Activated CD4-positive, alpha-beta memory T cell treated with anti-CD3 and anti-CD28 coated beads for 36 hours (primary cell): ENCODE measurements around the gene SLC16A5. TPM values are rescaled to one million over a fixed set of nuclear protein-coding genes. Genes with fewer than 3 reads are reported as not detected.
"Not testable (repeated sequence)": the region's sequence is repeated elsewhere in the genome, so short reads cannot be mapped to it uniquely, and the experiment has no call there.

Source experiments
- CTCF ChIA-PET: fragments of 350-600 bp; sonication (Branson Sonifier 250); formaldehyde crosslinking; loops from one replicate; lab custom pipeline; 2021; ENCODE audit warnings: antibody characterized with exemption, inconsistent platforms; lab: Charles Lee
- POLR2A ChIA-PET: fragments of 350-600 bp; sonication (Branson Sonifier 250); formaldehyde crosslinking; loops from one replicate; lab custom pipeline; 2021; ENCODE audit warnings: antibody characterized with exemption; lab: Charles Lee
- DNase-seq: peaks from one replicate; pipeline ENCODE4 v3.0.0-alpha.2; 2020
- H3K27ac Mint-ChIP-seq: one replicate; pipeline ENCODE4 v1.8.0; 2021; ENCODE audit warnings: mixed read lengths
- H3K27me3 Mint-ChIP-seq: one replicate; pipeline ENCODE4 v1.8.0; 2021; ENCODE audit warnings: mixed read lengths
- H3K36me3 Mint-ChIP-seq: one replicate; pipeline ENCODE4 v1.8.0; 2021; ENCODE audit warnings: mixed read lengths
- H3K4me1 Mint-ChIP-seq: one replicate; pipeline ENCODE4 v1.8.0; 2021; ENCODE audit warnings: low read depth, mixed read lengths
- H3K4me3 Mint-ChIP-seq: one replicate; pipeline ENCODE4 v1.8.0; 2021; ENCODE audit warnings: mild to moderate bottlenecking, mixed read lengths
- H3K9me3 Mint-ChIP-seq: one replicate; pipeline ENCODE4 v1.8.0; 2021; ENCODE audit warnings: mixed read lengths
- intact Hi-C: fragments of 100-400 bp; cut with micrococcal nuclease; formaldehyde crosslinking; loops from one replicate; pipeline ENCODE4 v1.15.1; 2023
- total RNA-seq, 2 experiments: library from RNA; stranded (reverse); gene quantifications; one replicate each; pipeline ENCODE4 v1.2.3, GENCODE V29; 2021

SLC16A5 gene
- total RNA-seq, 2 experiments from 2014 or later, result 6.7 to 7.7 TPM

- peak overlapping the region; percentile 0 for H3K27ac Mint-ChIP-seq
- intact Hi-C loops, result no loop called here
- peak overlapping the region; percentile 9 for H3K4me3 Mint-ChIP-seq
- H3K9me3 Mint-ChIP-seq, result no peaks in the 10 kb centered on the region
- peaks cover 11% of the 10 kb centered on the region for H3K36me3 Mint-ChIP-seq
- POLR2A ChIA-PET, result interaction anchor here (1.1 kb wide), 1 partner anchor 13 kb away, joined by 3 read pairs; no protein-coding TSS in a partner anchor
- no peak for DNase-seq
- H3K4me1 Mint-ChIP-seq, result peaks cover 32% of the 10 kb centered on the region
- CTCF ChIA-PET, result interaction anchor here (1.5 to 6.1 kb wide), 5 partner anchors 16 to 282 kb away, joined by 3 to 121 read pairs (median 14); partner anchors contain the start of gene ARMC7
- H3K27me3 Mint-ChIP-seq, result no peaks in the 10 kb centered on the region
These were observed 41.8 kb downstream of the SLC16A5 start for GRCh38 chr17:75129576-75129975.

DNA sequence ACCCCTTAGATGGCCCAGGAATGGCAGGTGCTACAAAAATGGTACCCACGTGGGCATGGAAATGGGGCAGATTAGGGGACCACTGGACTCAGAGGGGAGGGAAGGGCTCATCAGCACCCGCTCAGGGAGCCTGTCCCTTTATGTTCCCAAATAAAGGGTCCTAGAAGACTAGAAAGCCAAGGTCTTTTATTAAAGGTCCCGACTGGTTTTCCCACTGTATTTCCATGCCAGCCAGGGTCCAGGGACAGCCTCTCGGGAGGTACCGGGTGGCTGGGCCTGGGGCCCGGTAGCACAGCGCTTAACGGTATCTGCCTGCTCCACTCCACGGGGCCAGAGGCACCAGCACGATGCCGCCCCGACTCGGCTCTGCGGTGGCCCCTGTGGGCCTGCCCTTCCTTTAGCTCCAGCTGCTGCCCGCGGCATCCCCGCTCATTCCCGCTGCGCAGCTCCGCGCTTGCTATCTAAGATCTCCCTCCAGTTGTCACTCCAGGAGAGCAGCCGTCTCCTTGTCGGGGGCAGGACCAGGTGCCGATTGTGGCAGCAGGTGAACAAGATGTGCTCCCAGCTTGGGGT, 42.4 kb downstream of the SLC16A5 start:
- peaks cover 13% of the 10 kb centered on the region for H3K36me3 Mint-ChIP-seq
- no peak for DNase-seq
- H3K4me3 Mint-ChIP-seq, result peak overlapping the region; percentile 84
- H3K4me1 Mint-ChIP-seq, result peaks cover 29% of the 10 kb centered on the region
- ChIA-PET POLR2A (interaction anchor here (1.0 to 1.9 kb wide), 5 partner anchors 16 to 118 kb away, joined by 4 to 12 read pairs (median 7); partner anchors contain the start of gene MRPL58), CTCF (interaction anchor here (0.5 to 6.1 kb wide), 16 partner anchors 12 to 282 kb away, joined by 3 to 121 read pairs (median 4); partner anchors contain the start of genes ARMC7, CDR2L, GGA3 and MRPS7)
- H3K27ac Mint-ChIP-seq, result peak overlapping the region; percentile 86
- H3K27me3 Mint-ChIP-seq, result no peaks in the 10 kb centered on the region
- no peaks in the 10 kb centered on the region for H3K9me3 Mint-ChIP-seq
- intact Hi-C loops, result loop anchor here (5.0 kb wide), 2 partner anchors 72 to 83 kb away; partner anchors contain the start of genes ATP5PD and KCTD2

DNA sequence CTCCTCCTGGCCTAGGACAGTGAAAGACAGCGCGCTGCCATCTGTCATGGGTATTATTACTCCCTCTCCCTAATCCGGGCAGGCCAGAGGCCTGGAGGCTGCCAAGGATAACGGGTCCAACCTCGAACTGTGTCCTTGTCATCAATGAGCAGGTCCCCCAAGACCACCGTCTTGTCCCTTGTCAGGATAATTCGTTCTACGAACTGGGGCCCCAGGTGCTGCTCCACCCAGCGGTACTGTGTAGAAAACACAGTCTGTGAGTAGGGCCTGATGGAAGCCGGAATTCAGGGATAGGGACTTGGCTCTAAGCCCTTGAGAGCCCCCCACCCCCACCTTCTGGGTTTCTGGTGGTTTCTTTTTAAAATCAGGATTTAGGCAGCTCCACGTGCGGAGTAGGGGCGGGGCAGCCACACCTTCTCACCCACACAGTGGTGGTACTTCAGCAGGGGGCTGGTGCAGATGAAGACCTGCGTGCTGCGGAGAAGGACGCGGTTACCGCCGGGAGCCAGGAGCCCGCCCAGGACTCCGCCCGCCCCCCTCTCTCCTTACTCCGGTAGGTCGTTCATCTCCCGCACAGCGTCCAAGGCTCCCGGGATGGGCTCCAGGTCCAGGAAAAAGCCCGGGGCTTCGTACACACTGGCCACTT, 43.0 kb downstream of the SLC16A5 start:
- no peaks in the 10 kb centered on the region for H3K9me3 Mint-ChIP-seq
- no peaks in the 10 kb centered on the region for H3K27me3 Mint-ChIP-seq
- CTCF ChIA-PET, result interaction anchor here (0.5 to 6.1 kb wide), 27 partner anchors 10 to 281 kb away, joined by 3 to 121 read pairs (median 4); partner anchors contain the start of genes ARMC7, CDR2L, GGA3 and MRPL58
- H3K4me3 Mint-ChIP-seq, result peak overlapping the region; percentile 84
- H3K27ac Mint-ChIP-seq, result peak overlapping the region; percentile 86
- H3K36me3 Mint-ChIP-seq, result peaks cover 14% of the 10 kb centered on the region
- peaks cover 25% of the 10 kb centered on the region for H3K4me1 Mint-ChIP-seq
- POLR2A ChIA-PET, result interaction anchor here (0.9 to 1.9 kb wide), 9 partner anchors 11 to 118 kb away, joined by 3 to 12 read pairs (median 5); partner anchors contain the start of genes JPT1, MRPL58 and NUP85
- peak; percentile 62 for DNase-seq
- intact Hi-C loops, result loop anchor here (1.0 to 5.0 kb wide), 3 partner anchors 16 to 83 kb away; partner anchors contain the start of genes ATP5PD and KCTD2

GRCh38 chr17:75131278-75132017, 43.7 kb downstream of the SLC16A5 start, which contains the start of gene NT5C:
TSS of gene NT5C (minus strand) at chr17:75131742. CDS start at chr17:75131707, 35 bp downstream.
- H3K4me1 Mint-ChIP-seq, result peaks cover 18% of the 10 kb centered on the region
- CTCF ChIA-PET, result interaction anchor here (0.6 to 6.1 kb wide), 25 partner anchors 9 to 281 kb away, joined by 3 to 121 read pairs (median 4); partner anchors contain the start of genes ARMC7, GGA3, MRPL58 and MRPS7
- intact Hi-C loops, result loop anchor here (1.0 to 5.0 kb wide), 3 partner anchors 17 to 84 kb away; partner anchors contain the start of genes ATP5PD and KCTD2
- POLR2A ChIA-PET, result interaction anchor here (0.9 to 1.9 kb wide), 9 partner anchors 11 to 119 kb away, joined by 3 to 12 read pairs (median 5); partner anchors contain the start of genes JPT1, MRPL58 and NUP85
- no peaks in the 10 kb centered on the region for H3K9me3 Mint-ChIP-seq
- peak within 1 kb of the TSS; percentile 86 for H3K27ac Mint-ChIP-seq
- no peaks in the 10 kb centered on the region for H3K27me3 Mint-ChIP-seq
- peaks cover 15% of the 10 kb centered on the region for H3K36me3 Mint-ChIP-seq
- peak; percentile 83 for DNase-seq
- peak within 1 kb of the TSS; percentile 84 for H3K4me3 Mint-ChIP-seq

GRCh38 chr17:75132018-75133000, 44.6 kb downstream of the SLC16A5 start:
- not testable (repeated sequence) for H3K9me3 Mint-ChIP-seq, DNase-seq, H3K27me3 Mint-ChIP-seq
- Mint-ChIP-seq H3K4me1 (peaks cover 18% of the 10 kb centered on the region), H3K4me3 (peak overlapping the region; percentile 84), H3K27ac (peak overlapping the region; percentile 86), H3K36me3 (peaks cover 19% of the 10 kb centered on the region)
- intact Hi-C loops, result loop anchor here (5.0 kb wide), 2 partner anchors 70 to 85 kb away; partner anchors contain the start of genes ATP5PD and KCTD2
- CTCF ChIA-PET, result interaction anchor here (0.7 to 6.1 kb wide), 13 partner anchors 10 to 158 kb away, joined by 3 to 121 read pairs (median 4); partner anchors contain the start of genes ARMC7, GGA3, MRPL58 and MRPS7
- POLR2A ChIA-PET, result interaction anchor here (0.6 to 1.3 kb wide), 2 partner anchors 31 to 73 kb away, joined by 3 to 4 read pairs; partner anchors contain the start of gene NUP85

- H3K9me3 Mint-ChIP-seq, result no peaks in the 10 kb centered on the region
- no peaks in the 10 kb centered on the region for H3K27me3 Mint-ChIP-seq
- no peak overlapping the region for H3K4me3 Mint-ChIP-seq
- peaks cover 19% of the 10 kb centered on the region for H3K36me3 Mint-ChIP-seq
- peak overlapping the region; percentile 13 for H3K27ac Mint-ChIP-seq
- CTCF ChIA-PET, result interaction anchor here (0.7 to 6.1 kb wide), 3 partner anchors 9 to 1264 kb away, joined by 3 to 121 read pairs (median 3); partner anchors contain the start of gene ARMC7
- intact Hi-C loops, result loop anchor here (5.0 kb wide), 2 partner anchors 69 to 86 kb away; partner anchors contain the start of genes ATP5PD and KCTD2
- peaks cover 18% of the 10 kb centered on the region for H3K4me1 Mint-ChIP-seq
- no peak for DNase-seq
- POLR2A ChIA-PET, result interaction anchor here (0.6 kb wide), 1 partner anchor 32 kb away, joined by 3 read pairs; no protein-coding TSS in a partner anchor
These were observed 45.2 kb downstream of the SLC16A5 start for GRCh38 chr17:75133001-75133400.

- CTCF ChIA-PET, result interaction anchor here (0.7 to 6.1 kb wide), 4 partner anchors 10 to 1263 kb away, joined by 3 to 121 read pairs (median 4); partner anchors contain the start of gene ARMC7
- not testable (repeated sequence) for H3K4me3 Mint-ChIP-seq, H3K27me3 Mint-ChIP-seq, DNase-seq, H3K9me3 Mint-ChIP-seq
- H3K4me1 Mint-ChIP-seq, result peaks cover 18% of the 10 kb centered on the region
- H3K36me3 Mint-ChIP-seq, result peaks cover 19% of the 10 kb centered on the region
- intact Hi-C loops, result loop anchor here (5.0 kb wide), 2 partner anchors 69 to 86 kb away; partner anchors contain the start of genes ATP5PD and KCTD2
- POLR2A ChIA-PET, result interaction anchor here (0.6 kb wide), 1 partner anchor 166 kb away, joined by 3 read pairs; no protein-coding TSS in a partner anchor
- H3K27ac Mint-ChIP-seq, result peak overlapping the region; percentile 18
These were observed 46.0 kb downstream of the SLC16A5 start for GRCh38 chr17:75133607-75134347.

DNA sequence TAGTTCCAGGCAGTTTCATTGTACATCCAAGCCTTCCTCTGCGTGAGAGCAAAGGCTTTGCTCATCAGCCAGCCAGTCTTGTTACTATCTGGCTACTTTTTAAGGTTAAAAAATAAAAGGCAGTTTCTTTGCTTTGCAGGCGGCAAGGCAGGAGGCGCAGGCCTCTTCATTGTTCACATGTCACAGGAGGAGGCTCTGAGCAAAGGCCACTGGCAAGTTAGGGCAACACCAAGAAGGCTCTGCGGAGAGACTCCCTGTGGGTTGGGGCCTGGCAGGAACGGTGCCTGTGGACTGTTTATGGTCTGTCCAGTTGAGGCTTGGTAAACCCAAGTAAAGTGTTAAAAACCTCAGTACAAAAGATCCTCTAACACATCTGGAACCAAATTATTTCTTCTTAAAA, 47.7 kb downstream of the SLC16A5 start:
- intact Hi-C loops, result no loop called here
- Mint-ChIP-seq H3K36me3 (peaks cover 22% of the 10 kb centered on the region), H3K27ac (peak overlapping the region; percentile 75)

GRCh38 chr17:75135946-75136345, 48.2 kb downstream of the SLC16A5 start:
- H3K27ac Mint-ChIP-seq, result no peak overlapping the region
- POLR2A ChIA-PET, result no interaction called here

More for the DNA sequence above, 47.7 kb downstream of the SLC16A5 start:
- Mint-ChIP-seq H3K9me3 (no peaks in the 10 kb centered on the region), H3K27me3 (no peaks in the 10 kb centered on the region), H3K4me1 (peaks cover 12% of the 10 kb centered on the region), H3K4me3 (no peak overlapping the region)
- POLR2A ChIA-PET, result no interaction called here
- CTCF ChIA-PET, result no interaction called here
- DNase-seq, result no peak

More at GRCh38 chr17:75135946-75136345, 48.2 kb downstream of the SLC16A5 start:
- CTCF ChIA-PET, result interaction anchor here (0.5 kb wide), 1 partner anchor 36 kb away, joined by 4 read pairs; no protein-coding TSS in a partner anchor
- H3K9me3 Mint-ChIP-seq, result no peaks in the 10 kb centered on the region
- H3K4me1 Mint-ChIP-seq, result peaks cover 10% of the 10 kb centered on the region
- no peak overlapping the region for H3K4me3 Mint-ChIP-seq
- intact Hi-C loops, result no loop called here
- H3K36me3 Mint-ChIP-seq, result peaks cover 18% of the 10 kb centered on the region
- DNase-seq, result no peak
- H3K27me3 Mint-ChIP-seq, result no peaks in the 10 kb centered on the region
